Chondrocyte (in vitro differentiated cells): Measurements from ENCODE around the gene PCDHB13. TPM values are rescaled to one million over a fixed set of nuclear protein-coding genes. Genes with fewer than 3 reads are reported as not detected.
"Not testable (repeated sequence)": the region's sequence is repeated elsewhere in the genome, so short reads cannot be mapped to it uniquely, and the experiment has no call there.

Experiments used
- DNase-seq: peaks from one replicate; pipeline ENCODE4 v3.0.0; 2021; ENCODE audit warnings: mixed read lengths, low spot score
- H3K27ac Mint-ChIP-seq: one replicate; pipeline ENCODE4 v1.8.0; 2021; ENCODE audit warnings: mild to moderate bottlenecking, moderate library complexity, mixed read lengths; ENCODE audit not compliant: unreplicated experiment
- H3K27me3 Mint-ChIP-seq: 2 replicates; pipeline ENCODE4 v1.8.0; 2021; ENCODE audit warnings: low read depth, mixed read lengths
- H3K36me3 Mint-ChIP-seq: 2 replicates; pipeline ENCODE4 v1.8.0; 2021; ENCODE audit warnings: low read depth, mixed read lengths
- H3K4me1 Mint-ChIP-seq: 2 replicates; pipeline ENCODE4 v1.8.0; 2021; ENCODE audit warnings: low read depth, mild to moderate bottlenecking, mixed read lengths
- H3K4me3 Mint-ChIP-seq: one replicate; pipeline ENCODE4 v1.8.0; 2021; ENCODE audit warnings: mild to moderate bottlenecking, moderate library complexity, mixed read lengths; ENCODE audit not compliant: unreplicated experiment
- H3K9me3 Mint-ChIP-seq: 2 replicates; pipeline ENCODE4 v1.8.0; 2021; ENCODE audit warnings: low read depth, mixed read lengths
- CTCF ChIP-seq: fragments of 200-600 bp; sonication (generic); IDR thresholded peaks from 2 replicates; pipeline ENCODE4 v1.5.0; 2021; ENCODE audit warnings: antibody characterized with exemption, mild to moderate bottlenecking, moderate library complexity
- long read RNA-seq: library from polyadenylated mRNA; stranded (forward); transcript quantifications from one replicate; pipeline ENCODE4 v2.0.0, GENCODE V29; 2021
- total RNA-seq: library from RNA; stranded (reverse); gene quantifications from 3 replicates; pipeline ENCODE4 v1.2.1, GENCODE V29; 2021

Gene PCDHB13
- total RNA-seq, result 2.4 to 2.9 TPM (median 2.9 TPM) in 3 replicates
- long read RNA-seq, full-length matches to known transcripts, result 2 of 2 reads
- long read RNA-seq, partial matches to known transcripts, result 0 of 2 reads
- long read RNA-seq, other reads (novel, unspliced or antisense), result 0 of 2 reads

- peak within 1 kb of the TSS; percentile 36 for H3K4me3 Mint-ChIP-seq
- H3K27ac Mint-ChIP-seq, H3K4me1 Mint-ChIP-seq, DNase-seq, H3K27me3 Mint-ChIP-seq: not testable (repeated sequence)
- H3K36me3 Mint-ChIP-seq, result peaks cover 19% of the 10 kb centered on the region
- H3K9me3 Mint-ChIP-seq, result peaks cover 63% of the 10 kb centered on the region
- peak; percentile 31 for TF ChIP-seq CTCF
Measured at GRCh38 chr5:141213656-141214339, at the start of gene PCDHB13. TSS of gene PCDHB13 (plus strand) at chr5:141213919. CDS start at chr5:141214124, 205 bp downstream.

GRCh38 chr5:141172381-141173204 lies 41.1 kb upstream of the PCDHB13 start, which contains the start of gene PCDHB7:
TSS of gene PCDHB7 (plus strand) at chr5:141172644. CDS start at chr5:141172836, 192 bp downstream.
- no peak within 1 kb of the TSS for H3K4me3 Mint-ChIP-seq
- H3K27me3 Mint-ChIP-seq, result no peaks in the 10 kb centered on the region
- peaks cover 52% of the 10 kb centered on the region for H3K9me3 Mint-ChIP-seq
- no peak within 1 kb of the TSS for H3K27ac Mint-ChIP-seq
- no peaks in the 10 kb centered on the region for H3K4me1 Mint-ChIP-seq
- DNase-seq, result no peak
- peaks cover 26% of the 10 kb centered on the region for H3K36me3 Mint-ChIP-seq
- peak; percentile 29 for TF ChIP-seq CTCF

GRCh38 chr5:141174291-141175104 lies 39.2 kb upstream of the PCDHB13 start:
- not testable (repeated sequence) for H3K4me1 Mint-ChIP-seq, H3K4me3 Mint-ChIP-seq, H3K27ac Mint-ChIP-seq, DNase-seq, H3K27me3 Mint-ChIP-seq
- peaks cover 15% of the 10 kb centered on the region for H3K36me3 Mint-ChIP-seq
- peaks cover 36% of the 10 kb centered on the region for H3K9me3 Mint-ChIP-seq

GRCh38 chr5:141175933-141176332 lies 37.8 kb upstream of the PCDHB13 start:
- TF ChIP-seq CTCF, result no peak
- no peak for DNase-seq
- H3K36me3 Mint-ChIP-seq, result peaks cover 9% of the 10 kb centered on the region
- H3K27me3 Mint-ChIP-seq, result no peaks in the 10 kb centered on the region
- H3K9me3 Mint-ChIP-seq, result peaks cover 29% of the 10 kb centered on the region
- no peak overlapping the region for H3K27ac Mint-ChIP-seq
- no peak overlapping the region for H3K4me3 Mint-ChIP-seq
- H3K4me1 Mint-ChIP-seq, result no peaks in the 10 kb centered on the region

GRCh38 chr5:141177577-141178191 lies 36.0 kb upstream of the PCDHB13 start, which contains the start of gene PCDHB8:
TSS of gene PCDHB8 (plus strand) at chr5:141177790. CDS start at chr5:141178035, 245 bp downstream.
- not testable (repeated sequence) for H3K27ac Mint-ChIP-seq, H3K27me3 Mint-ChIP-seq, DNase-seq, H3K4me1 Mint-ChIP-seq, H3K4me3 Mint-ChIP-seq
- Mint-ChIP-seq H3K36me3 (peaks cover 15% of the 10 kb centered on the region), H3K9me3 (peaks cover 34% of the 10 kb centered on the region)

- not testable (repeated sequence) for H3K4me3 Mint-ChIP-seq, DNase-seq, H3K27me3 Mint-ChIP-seq, H3K27ac Mint-ChIP-seq, H3K4me1 Mint-ChIP-seq
- H3K9me3 Mint-ChIP-seq, result peaks cover 31% of the 10 kb centered on the region
- H3K36me3 Mint-ChIP-seq, result peaks cover 20% of the 10 kb centered on the region
Measured at GRCh38 chr5:141179371-141179770, 34.3 kb upstream of the PCDHB13 start.

- Mint-ChIP-seq H3K36me3 (peaks cover 22% of the 10 kb centered on the region), H3K9me3 (peaks cover 34% of the 10 kb centered on the region)
- not testable (repeated sequence) for DNase-seq, H3K4me3 Mint-ChIP-seq, H3K27me3 Mint-ChIP-seq, H3K4me1 Mint-ChIP-seq, H3K27ac Mint-ChIP-seq
Measured at GRCh38 chr5:141179876-141180275, 33.8 kb upstream of the PCDHB13 start.
